Left ventricle myocardium inferior (tissue), 1 donor: ENCODE results near the gene YIF1A. TPM values are rescaled to one million over a fixed set of nuclear protein-coding genes. Genes with fewer than 3 reads are reported as not detected.

Source experiments
- DNase-seq: peaks from one replicate; pipeline ENCODE4 v3.0.0-alpha.2; 2020
- H3K27ac ChIP-seq: fragments of 200-600 bp; replicated peaks from 2 replicates; pipeline ENCODE4 v1.8.0; 2021
- H3K27me3 ChIP-seq: fragments of 200-600 bp; 2 replicates; pipeline ENCODE4 v1.8.0; 2021; ENCODE audit warnings: low read depth
- H3K36me3 ChIP-seq: fragments of 200-600 bp; 2 replicates; pipeline ENCODE4 v1.8.0; 2021
- H3K4me1 ChIP-seq: fragments of 200-600 bp; 2 replicates; pipeline ENCODE4 v1.8.0; 2021
- H3K4me3 ChIP-seq: fragments of 200-600 bp; 2 replicates; pipeline ENCODE4 v1.8.0; 2021; ENCODE audit warnings: mild to moderate bottlenecking, moderate library complexity
- H3K9me3 ChIP-seq: fragments of 200-600 bp; replicated peaks from 2 replicates; pipeline ENCODE4 v1.8.0; 2021
- CTCF ChIP-seq: fragments of 200-600 bp; IDR thresholded peaks from 2 replicates; pipeline ENCODE4 v1.8.0; 2021; ENCODE audit warnings: antibody characterized with exemption, mild to moderate bottlenecking, borderline replicate concordance
- intact Hi-C: fragments of 100-400 bp; cut with micrococcal nuclease; formaldehyde crosslinking; loops from one replicate; pipeline ENCODE4 v1.11.0; 2022
- total RNA-seq: library from RNA; stranded (reverse); fragmentation: NEBNext Ultra II Directional; extraction: Animal tissue kit (Norgen Biotek cat#: 25700); gene quantifications from one replicate; pipeline ENCODE4 v1.2.1, GENCODE V29; 2021
- donor health status: DM: no; HTN: yes; CAD: no; lungs with severe emphysema.

YIF1A gene
- total RNA-seq, 1 donor from 2014 or later = 45.6 TPM

- H3K9me3 ChIP-seq = no peaks in the 10 kb centered on the region
- no peak overlapping the region for H3K27ac ChIP-seq
- H3K4me3 ChIP-seq = no peak overlapping the region
- H3K4me1 ChIP-seq = peaks cover 14% of the 10 kb centered on the region
- no peak for DNase-seq
- TF ChIP-seq CTCF = no peak
- no peaks in the 10 kb centered on the region for H3K27me3 ChIP-seq
- H3K36me3 ChIP-seq = peaks cover 72% of the 10 kb centered on the region
- intact Hi-C loops = no loop called here
Measured at GRCh38 chr11:66239998-66240780, 48.8 kb downstream of the YIF1A start.

- Histone ChIP-seq H3K9me3 (no peaks in the 10 kb centered on the region), H3K4me1 (peaks cover 14% of the 10 kb centered on the region), H3K4me3 (no peak overlapping the region), H3K27ac (no peak overlapping the region), H3K36me3 (peaks cover 79% of the 10 kb centered on the region), H3K27me3 (no peaks in the 10 kb centered on the region)
- DNase-seq = no peak
- no peak for TF ChIP-seq CTCF
- intact Hi-C loops = no loop called here
Measured at GRCh38 chr11:66239511-66239910, 49.4 kb downstream of the YIF1A start.

- TF ChIP-seq CTCF = no peak
- intact Hi-C loops = no loop called here
Measured at GRCh38 chr11:66238786-66239413, 50.0 kb downstream of the YIF1A start.

GRCh38 chr11:66237867-66238266, 51.1 kb downstream of the YIF1A start:
- H3K4me1 ChIP-seq = peaks cover 14% of the 10 kb centered on the region
- DNase-seq = no peak
- H3K9me3 ChIP-seq = no peaks in the 10 kb centered on the region
- TF ChIP-seq CTCF = no peak
- no peaks in the 10 kb centered on the region for H3K27me3 ChIP-seq
- intact Hi-C loops = no loop called here
- peaks cover 87% of the 10 kb centered on the region for H3K36me3 ChIP-seq
- H3K4me3 ChIP-seq = no peak overlapping the region
- H3K27ac ChIP-seq = no peak overlapping the region

More at GRCh38 chr11:66238786-66239413, 50.0 kb downstream of the YIF1A start:
- no peak overlapping the region for H3K27ac ChIP-seq
- H3K4me1 ChIP-seq = peaks cover 14% of the 10 kb centered on the region
- no peak for DNase-seq
- H3K27me3 ChIP-seq = no peaks in the 10 kb centered on the region
- H3K36me3 ChIP-seq = peaks cover 85% of the 10 kb centered on the region
- H3K4me3 ChIP-seq = no peak overlapping the region
- H3K9me3 ChIP-seq = no peaks in the 10 kb centered on the region

- Histone ChIP-seq H3K4me3 (no peak overlapping the region), H3K27me3 (no peaks in the 10 kb centered on the region), H3K9me3 (no peaks in the 10 kb centered on the region), H3K36me3 (peaks cover 84% of the 10 kb centered on the region), H3K4me1 (no peaks in the 10 kb centered on the region), H3K27ac (no peak overlapping the region)
- intact Hi-C loops = no loop called here
- DNase-seq = no peak
- TF ChIP-seq CTCF = no peak
Measured at GRCh38 chr11:66235141-66235540, 53.8 kb downstream of the YIF1A start.

Other genes starting within 250 kb of the YIF1A start
- 1.3 TPM for gene GAL3ST3, start 240.0 kb downstream of the YIF1A start, total RNA-seq
- 75.5 TPM for gene SF3B2, start 236.8 kb downstream of the YIF1A start, total RNA-seq
- gene PACS1, start 218.9 kb downstream of the YIF1A start, total RNA-seq = 54.9 TPM
- gene KLC2, start 31.4 kb downstream of the YIF1A start, total RNA-seq = 34.1 TPM
- gene RAB1B, start 20.5 kb downstream of the YIF1A start, total RNA-seq = 116 TPM
- gene CNIH2, start 11.0 kb downstream of the YIF1A start, total RNA-seq = not detected
- not detected for gene TMEM151A, start 2.8 kb upstream of the YIF1A start, total RNA-seq
- 12.3 TPM for gene CD248, start 27.9 kb upstream of the YIF1A start, total RNA-seq
- gene RIN1, start 47.3 kb upstream of the YIF1A start, total RNA-seq = 1.0 TPM
- gene BRMS1, start 56.0 kb upstream of the YIF1A start, total RNA-seq = 14.7 TPM
- 52.9 TPM for gene B4GAT1, start 58.5 kb upstream of the YIF1A start, total RNA-seq
- 14.6 TPM for gene SLC29A2, start 82.6 kb upstream of the YIF1A start, total RNA-seq
- gene NPAS4, start 131.9 kb upstream of the YIF1A start, total RNA-seq = not detected
- 53.8 TPM for gene MRPL11, start 149.7 kb upstream of the YIF1A start, total RNA-seq
- 7.3 TPM for gene PELI3, start 177.8 kb upstream of the YIF1A start, total RNA-seq
- gene DPP3, start 191.3 kb upstream of the YIF1A start, total RNA-seq = 13.6 TPM
- gene BBS1, start 221.5 kb upstream of the YIF1A start, total RNA-seq = 16.9 TPM